Keratinocyte (primary cell): ENCODE data around the gene MAP9. TPM values are rescaled to one million over a fixed set of nuclear protein-coding genes. Genes with fewer than 3 reads are reported as not detected.
A peak's percentile ranks its signal among the peaks of the same experiment; 100 is the strongest.

Experiments
- DNase-seq: peaks from one replicate; pipeline ENCODE4 v3.0.0-alpha.2; 2011; ENCODE audit warnings: low read depth, missing footprints, low spot score
- FAIRE-seq: peaks from 2 replicates; lab custom pipeline; 2011; peaks lifted over from hg19 to GRCh38; lab: Jason Lieb, UNC
- H2AFZ ChIP-seq: 2 replicates; pipeline ENCODE4 v1.6.0; 2012; ENCODE audit warnings: low read length, control low read depth, inconsistent platforms; ENCODE audit not compliant: control insufficient read depth
- H3K27ac ChIP-seq: 2 replicates; pipeline ENCODE4 v1.5.1; 2011; ENCODE audit warnings: low read length; ENCODE audit not compliant: control insufficient read depth, insufficient read depth
- H3K27me3 ChIP-seq: 3 replicates; pipeline ENCODE4 v1.6.0; 2011; ENCODE audit warnings: low read length; ENCODE audit not compliant: control insufficient read depth, insufficient read depth; ENCODE audit errors: extremely low read depth
- H3K36me3 ChIP-seq, 2 experiments: 2 replicates in 1 of 2; 3 replicates in 1 of 2; pipeline ENCODE4 v1.5.1; 2011; ENCODE audit warnings: low read length in 2 of 2, mild to moderate bottlenecking in 1 of 2; ENCODE audit not compliant: control insufficient read depth in 2 of 2, insufficient read depth in 2 of 2; ENCODE audit errors: extremely low read depth in 1 of 2
- H3K4me1 ChIP-seq: 3 replicates; pipeline ENCODE4 v1.5.1; 2011; ENCODE audit warnings: low read length; ENCODE audit not compliant: control insufficient read depth, insufficient read depth; ENCODE audit errors: extremely low read depth
- H3K4me2 ChIP-seq: 3 replicates; pipeline ENCODE4 v1.6.0; 2011; ENCODE audit warnings: low read depth, low read length; ENCODE audit not compliant: control insufficient read depth, insufficient read depth; ENCODE audit errors: extremely low read depth
- H3K4me3 ChIP-seq, 3 experiments: fragments of 200-600 bp in 1 of 3; sonication (generic) in 1 of 3; 2 replicates in 2 of 3; 3 replicates in 1 of 3; pipeline ENCODE4 v1.5.1; 2011 to 2016; ENCODE audit warnings: low read length in 3 of 3, mild to moderate bottlenecking in 3 of 3, control low read depth in 2 of 3, inconsistent platforms in 1 of 3, low read depth in 1 of 3, mixed read lengths in 1 of 3, mixed run types in 1 of 3, moderate library complexity in 1 of 3; ENCODE audit not compliant: control insufficient read depth in 2 of 3, insufficient read depth in 2 of 3; ENCODE audit errors: extremely low read depth in 1 of 3
- H3K79me2 ChIP-seq: 2 replicates; pipeline ENCODE4 v1.6.0; 2012; ENCODE audit warnings: low read length; ENCODE audit not compliant: control insufficient read depth, insufficient read depth
- H3K9ac ChIP-seq: 3 replicates; pipeline ENCODE4 v1.6.0; 2011; ENCODE audit warnings: low read length; ENCODE audit not compliant: control insufficient read depth, insufficient read depth; ENCODE audit errors: extremely low read depth
- H3K9me1 ChIP-seq: 3 replicates; pipeline ENCODE4 v1.6.0; 2011; ENCODE audit warnings: low read length; ENCODE audit not compliant: control insufficient read depth, insufficient read depth; ENCODE audit errors: extremely low read depth
- H3K9me3 ChIP-seq: 2 replicates; pipeline ENCODE4 v1.5.1; 2012; ENCODE audit warnings: low read depth, low read length; ENCODE audit not compliant: control insufficient read depth
- H4K20me1 ChIP-seq: 3 replicates; pipeline ENCODE4 v1.6.0; 2011; ENCODE audit warnings: low read length; ENCODE audit not compliant: control insufficient read depth, insufficient read depth; ENCODE audit errors: extremely low read depth
- CTCF ChIP-seq, 3 experiments: IDR thresholded peaks in 1 of 3; conservative IDR thresholded peaks in 1 of 3; optimal IDR thresholded peaks in 1 of 3; 2 replicates in 2 of 3; 3 replicates in 1 of 3; pipeline versions ENCODE3 to v1.5.1; 2011; ENCODE audit warnings: low read length in 3 of 3, mild to moderate bottlenecking in 3 of 3, moderate library complexity in 2 of 3, control low read depth in 1 of 3, inconsistent platforms in 1 of 3; ENCODE audit not compliant: insufficient read depth in 2 of 3; ENCODE audit errors: extremely low read depth in 1 of 3
- EZH2 ChIP-seq: IDR thresholded peaks from one replicate; pipeline ENCODE4 v1.6.1; 2012; ENCODE audit warnings: inconsistent platforms, mild to moderate bottlenecking, low read length, moderate library complexity
- dilution Hi-C: fragments of 300-500 bp; cut with MboI; formaldehyde crosslinking; loops from one replicate; pipeline ENCODE4 v1.7.0; 2020; ENCODE audit warnings: low sequenced_read_pairs; ENCODE audit not compliant: extremely low pct_ligation_motif_present
- polyA plus RNA-seq, 5 experiments: library from polyadenylated mRNA; depleted of rRNA in 3 of 5; stranded (reverse) in 3 of 5; stranded (forward) in 1 of 5; unstranded in 1 of 5; fragments of >200 nt; gene quantifications; 1 replicate in 1 of 5; 2 replicates in 3 of 5; 3 replicates in 1 of 5; pipeline versions ENCODE4 v1.2.1 to v1.2.3, GENCODE V29; 2011 to 2012; ENCODE audit warnings: missing spikeins in 2 of 5, low read depth in 1 of 5, low replicate concordance in 1 of 5

The MAP9 gene
- polyA plus RNA-seq, 1 donor (not counting 4 experiments of a cell fraction or from before 2014, with no cell fraction given): 7.4 TPM

DNA sequence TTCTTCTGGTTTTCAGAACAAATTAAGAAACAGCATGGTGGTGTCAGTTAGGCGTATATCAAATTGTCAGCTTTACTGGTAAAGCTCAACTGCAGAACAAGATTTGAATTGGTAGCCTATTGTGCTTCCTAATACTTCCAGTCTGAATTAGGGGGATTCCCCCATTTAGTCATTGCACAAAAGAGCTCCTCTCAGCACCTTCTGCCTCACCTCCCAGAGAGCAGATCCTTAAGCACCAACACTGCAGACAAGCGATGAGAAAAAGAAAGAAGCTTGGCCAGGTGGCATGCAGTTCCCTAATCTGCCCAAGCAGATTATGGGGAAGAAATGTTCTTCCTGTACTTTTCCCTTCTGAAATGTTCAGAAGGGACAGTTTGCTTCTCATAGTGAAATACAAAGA is 9.2 kb downstream of the MAP9 start:
- no peak overlapping the region for H2AFZ ChIP-seq
- H4K20me1 ChIP-seq: no peaks in the 10 kb centered on the region
- H3K79me2 ChIP-seq: no peaks in the 10 kb centered on the region
- dilution Hi-C loops: no loop called here
- no peak overlapping the region for H3K4me2 ChIP-seq
- FAIRE-seq (no peak), DNase-seq (no peak)
- H3K27ac ChIP-seq: no peak overlapping the region
- H3K36me3 ChIP-seq: no peaks in the 10 kb centered on the region
- no peaks in the 10 kb centered on the region for H3K9me1 ChIP-seq
- no peaks in the 10 kb centered on the region for H3K4me1 ChIP-seq
- TF ChIP-seq EZH2 (no peak), CTCF (optimal IDR thresholded peaks at IDR 0.05 in 1 of 3, IDR thresholded peaks at IDR 0.05 in 1 of 3, conservative IDR thresholded peaks at IDR 0.05 in 1 of 3; ENCODE audit: extremely low read depth in 1 of 3, insufficient read depth in 2 of 3, low read length in 3 of 3) (no peak)
- no peak overlapping the region for H3K4me3 ChIP-seq
- no peak overlapping the region for H3K9ac ChIP-seq
- H3K9me3 ChIP-seq: no peaks in the 10 kb centered on the region
- H3K27me3 ChIP-seq: no peaks in the 10 kb centered on the region

DNA sequence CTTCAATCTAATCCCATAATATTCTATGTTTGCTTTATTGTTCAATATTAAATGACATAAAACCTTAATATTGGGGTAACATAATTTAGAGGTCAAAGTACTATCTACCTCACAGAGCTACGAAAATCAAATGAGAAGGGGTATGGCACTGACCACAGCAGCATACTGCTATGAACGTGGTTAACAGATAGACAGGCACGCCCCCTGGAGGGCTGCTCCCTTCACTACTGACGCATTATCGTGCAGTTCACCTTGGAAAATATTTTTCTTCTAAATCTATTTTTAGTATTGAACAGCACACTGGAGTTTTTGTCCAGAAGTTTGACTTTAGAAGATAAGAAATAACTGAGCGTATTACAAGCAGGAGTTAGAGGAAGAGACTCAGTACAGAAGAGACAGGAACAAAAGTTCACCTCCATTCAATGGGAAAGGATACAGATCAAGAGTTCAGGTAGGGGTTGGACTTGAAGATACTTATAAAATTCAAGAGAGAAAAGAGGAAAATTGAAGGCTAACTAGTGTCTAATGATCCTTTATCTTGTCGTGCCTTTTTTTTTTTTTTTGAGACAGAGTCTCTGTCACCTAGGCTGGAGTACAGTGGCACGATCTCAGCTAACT is 22.7 kb downstream of the MAP9 start:
- FAIRE-seq: no peak
- no peaks in the 10 kb centered on the region for H3K4me1 ChIP-seq
- no peak for DNase-seq
- H3K4me2 ChIP-seq: no peak overlapping the region
- H3K36me3 ChIP-seq: peaks cover under 1 to 4% of the 10 kb centered on the region in 2 experiments
- no peak overlapping the region for H3K9ac ChIP-seq
- H3K9me1 ChIP-seq: no peaks in the 10 kb centered on the region
- dilution Hi-C loops: no loop called here
- H3K79me2 ChIP-seq: no peaks in the 10 kb centered on the region
- no peaks in the 10 kb centered on the region for H3K27me3 ChIP-seq
- peak; percentile 66 to 87 (median 67) for TF ChIP-seq CTCF (optimal IDR thresholded peaks at IDR 0.05 in 1 of 3, IDR thresholded peaks at IDR 0.05 in 1 of 3, conservative IDR thresholded peaks at IDR 0.05 in 1 of 3; ENCODE audit: extremely low read depth in 1 of 3, insufficient read depth in 2 of 3, low read length in 3 of 3)
- no peak for TF ChIP-seq EZH2
- no peak overlapping the region for H2AFZ ChIP-seq
- no peaks in the 10 kb centered on the region for H4K20me1 ChIP-seq
- H3K4me3 ChIP-seq: no peak overlapping the region
- no peak overlapping the region for H3K27ac ChIP-seq
- H3K9me3 ChIP-seq: no peaks in the 10 kb centered on the region
